ENCODE data around the gene PHF24.

The PHF24 gene

GRCh38 chr9:34964458-34964857, 6.4 kb downstream of the PHF24 start:
- Mint-ChIP-seq H3K9me3 (no peaks in the 10 kb centered on the region), H3K4me3 (no peak overlapping the region), H3K36me3 (ENCODE audit: low read depth) (no peaks in the 10 kb centered on the region), H3K27me3 (peaks cover 78% of the 10 kb centered on the region), H3K27ac (no peak overlapping the region), H3K4me1 (ENCODE audit: low read depth) (peaks cover 28% of the 10 kb centered on the region)

GRCh38 chr9:34971146-34971811, 13.2 kb downstream of the PHF24 start:
- Mint-ChIP-seq H3K27ac (no peak overlapping the region), H3K4me3 (no peak overlapping the region), H3K36me3 (ENCODE audit: low read depth) (no peaks in the 10 kb centered on the region), H3K27me3 (peaks cover 22% of the 10 kb centered on the region), H3K9me3 (no peaks in the 10 kb centered on the region), H3K4me1 (ENCODE audit: low read depth) (no peaks in the 10 kb centered on the region)

GRCh38 chr9:34974664-34975063, 16.6 kb downstream of the PHF24 start:
- H3K27me3 Mint-ChIP-seq, result peaks cover 2% of the 10 kb centered on the region
- no peaks in the 10 kb centered on the region for H3K9me3 Mint-ChIP-seq
- H3K4me1 Mint-ChIP-seq (ENCODE audit: low read depth), result no peaks in the 10 kb centered on the region
- H3K36me3 Mint-ChIP-seq (ENCODE audit: low read depth), result no peaks in the 10 kb centered on the region
- H3K4me3 Mint-ChIP-seq, result no peak overlapping the region
- no peak overlapping the region for H3K27ac Mint-ChIP-seq

- no peaks in the 10 kb centered on the region for H3K36me3 Mint-ChIP-seq (ENCODE audit: low read depth)
- H3K27ac Mint-ChIP-seq, result no peak overlapping the region
- H3K27me3 Mint-ChIP-seq, result no peaks in the 10 kb centered on the region
- H3K4me3 Mint-ChIP-seq, result no peak overlapping the region
- no peaks in the 10 kb centered on the region for H3K4me1 Mint-ChIP-seq (ENCODE audit: low read depth)
- H3K9me3 Mint-ChIP-seq, result no peaks in the 10 kb centered on the region
Observed at GRCh38 chr9:34976441-34976840, 18.4 kb downstream of the PHF24 start.

GRCh38 chr9:34976992-34977391, 18.9 kb downstream of the PHF24 start:
- no peaks in the 10 kb centered on the region for H3K4me1 Mint-ChIP-seq (ENCODE audit: low read depth)
- no peak overlapping the region for H3K4me3 Mint-ChIP-seq
- H3K36me3 Mint-ChIP-seq (ENCODE audit: low read depth), result no peaks in the 10 kb centered on the region
- H3K27ac Mint-ChIP-seq, result no peak overlapping the region
- no peaks in the 10 kb centered on the region for H3K9me3 Mint-ChIP-seq
- no peaks in the 10 kb centered on the region for H3K27me3 Mint-ChIP-seq

- H3K36me3 Mint-ChIP-seq (ENCODE audit: low read depth), result no peaks in the 10 kb centered on the region
- H3K27me3 Mint-ChIP-seq, result no peaks in the 10 kb centered on the region
- H3K4me3 Mint-ChIP-seq, result no peak overlapping the region
- H3K4me1 Mint-ChIP-seq (ENCODE audit: low read depth), result peaks cover 29% of the 10 kb centered on the region
- H3K27ac Mint-ChIP-seq, result no peak overlapping the region
- H3K9me3 Mint-ChIP-seq, result no peaks in the 10 kb centered on the region
Observed at GRCh38 chr9:34980181-34980761, 22.2 kb downstream of the PHF24 start.

GRCh38 chr9:34982361-34982760, 24.3 kb downstream of the PHF24 start:
- Mint-ChIP-seq H3K36me3 (ENCODE audit: low read depth) (no peaks in the 10 kb centered on the region), H3K4me3 (no peak overlapping the region), H3K4me1 (ENCODE audit: low read depth) (peaks cover 50% of the 10 kb centered on the region), H3K9me3 (no peaks in the 10 kb centered on the region), H3K27ac (no peak overlapping the region), H3K27me3 (no peaks in the 10 kb centered on the region)

GRCh38 chr9:34983209-34983608, 25.1 kb downstream of the PHF24 start:
- no peak overlapping the region for H3K4me3 Mint-ChIP-seq
- peaks cover 56% of the 10 kb centered on the region for H3K4me1 Mint-ChIP-seq (ENCODE audit: low read depth)
- no peak overlapping the region for H3K27ac Mint-ChIP-seq
- H3K36me3 Mint-ChIP-seq (ENCODE audit: low read depth), result no peaks in the 10 kb centered on the region
- no peaks in the 10 kb centered on the region for H3K9me3 Mint-ChIP-seq
- H3K27me3 Mint-ChIP-seq, result no peaks in the 10 kb centered on the region

GRCh38 chr9:34984049-34984448, 26.0 kb downstream of the PHF24 start:
- H3K4me1 Mint-ChIP-seq (ENCODE audit: low read depth), result peaks cover 65% of the 10 kb centered on the region
- H3K27me3 Mint-ChIP-seq, result no peaks in the 10 kb centered on the region
- H3K27ac Mint-ChIP-seq, result no peak overlapping the region
- no peaks in the 10 kb centered on the region for H3K36me3 Mint-ChIP-seq (ENCODE audit: low read depth)
- H3K9me3 Mint-ChIP-seq, result no peaks in the 10 kb centered on the region
- no peak overlapping the region for H3K4me3 Mint-ChIP-seq

GRCh38 chr9:34985311-34985899, 27.3 kb downstream of the PHF24 start:
- H3K4me3 Mint-ChIP-seq, result no peak overlapping the region
- no peaks in the 10 kb centered on the region for H3K27me3 Mint-ChIP-seq
- H3K36me3 Mint-ChIP-seq (ENCODE audit: low read depth), result no peaks in the 10 kb centered on the region
- peaks cover 74% of the 10 kb centered on the region for H3K4me1 Mint-ChIP-seq (ENCODE audit: low read depth)
- H3K9me3 Mint-ChIP-seq, result no peaks in the 10 kb centered on the region
- peak overlapping the region; percentile 45 for H3K27ac Mint-ChIP-seq

GRCh38 chr9:34986540-34987047, 28.5 kb downstream of the PHF24 start:
- H3K27ac Mint-ChIP-seq, result peak overlapping the region; percentile 45
- no peaks in the 10 kb centered on the region for H3K9me3 Mint-ChIP-seq
- peak overlapping the region; percentile 10 for H3K4me3 Mint-ChIP-seq
- H3K27me3 Mint-ChIP-seq, result no peaks in the 10 kb centered on the region
- no peaks in the 10 kb centered on the region for H3K36me3 Mint-ChIP-seq (ENCODE audit: low read depth)
- H3K4me1 Mint-ChIP-seq (ENCODE audit: low read depth), result peaks cover 83% of the 10 kb centered on the region

- peak overlapping the region; percentile 45 for H3K27ac Mint-ChIP-seq
- H3K27me3 Mint-ChIP-seq, result no peaks in the 10 kb centered on the region
- H3K4me3 Mint-ChIP-seq, result peak overlapping the region; percentile 10
- H3K4me1 Mint-ChIP-seq (ENCODE audit: low read depth), result peaks cover 89% of the 10 kb centered on the region
- no peaks in the 10 kb centered on the region for H3K36me3 Mint-ChIP-seq (ENCODE audit: low read depth)
- H3K9me3 Mint-ChIP-seq, result no peaks in the 10 kb centered on the region
Observed at GRCh38 chr9:34987160-34987901, 29.2 kb downstream of the PHF24 start.

GRCh38 chr9:34988218-34989002, 30.3 kb downstream of the PHF24 start:
- Mint-ChIP-seq H3K4me1 (ENCODE audit: low read depth) (peaks cover 89% of the 10 kb centered on the region), H3K27me3 (no peaks in the 10 kb centered on the region), H3K36me3 (ENCODE audit: low read depth) (peaks cover 5% of the 10 kb centered on the region), H3K4me3 (peak overlapping the region; percentile 90), H3K9me3 (no peaks in the 10 kb centered on the region), H3K27ac (peak overlapping the region; percentile 95)

All from stimulated activated naive CD8-positive, alpha-beta T cell treated with anti-CD3 and anti-CD28 coated beads, Interleukin-15, Interleukin-2, amounts not matched to agents 100 ng/mL and 50 ng/mL, for 24 hours (primary cell).